ENCODE results near the gene SOCS4.
A peak's percentile ranks its signal among the peaks of the same experiment; 100 is the strongest.

The SOCS4 gene, protein sequence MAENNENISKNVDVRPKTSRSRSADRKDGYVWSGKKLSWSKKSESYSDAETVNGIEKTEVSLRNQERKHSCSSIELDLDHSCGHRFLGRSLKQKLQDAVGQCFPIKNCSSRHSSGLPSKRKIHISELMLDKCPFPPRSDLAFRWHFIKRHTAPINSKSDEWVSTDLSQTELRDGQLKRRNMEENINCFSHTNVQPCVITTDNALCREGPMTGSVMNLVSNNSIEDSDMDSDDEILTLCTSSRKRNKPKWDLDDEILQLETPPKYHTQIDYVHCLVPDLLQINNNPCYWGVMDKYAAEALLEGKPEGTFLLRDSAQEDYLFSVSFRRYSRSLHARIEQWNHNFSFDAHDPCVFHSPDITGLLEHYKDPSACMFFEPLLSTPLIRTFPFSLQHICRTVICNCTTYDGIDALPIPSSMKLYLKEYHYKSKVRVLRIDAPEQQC

DNA sequence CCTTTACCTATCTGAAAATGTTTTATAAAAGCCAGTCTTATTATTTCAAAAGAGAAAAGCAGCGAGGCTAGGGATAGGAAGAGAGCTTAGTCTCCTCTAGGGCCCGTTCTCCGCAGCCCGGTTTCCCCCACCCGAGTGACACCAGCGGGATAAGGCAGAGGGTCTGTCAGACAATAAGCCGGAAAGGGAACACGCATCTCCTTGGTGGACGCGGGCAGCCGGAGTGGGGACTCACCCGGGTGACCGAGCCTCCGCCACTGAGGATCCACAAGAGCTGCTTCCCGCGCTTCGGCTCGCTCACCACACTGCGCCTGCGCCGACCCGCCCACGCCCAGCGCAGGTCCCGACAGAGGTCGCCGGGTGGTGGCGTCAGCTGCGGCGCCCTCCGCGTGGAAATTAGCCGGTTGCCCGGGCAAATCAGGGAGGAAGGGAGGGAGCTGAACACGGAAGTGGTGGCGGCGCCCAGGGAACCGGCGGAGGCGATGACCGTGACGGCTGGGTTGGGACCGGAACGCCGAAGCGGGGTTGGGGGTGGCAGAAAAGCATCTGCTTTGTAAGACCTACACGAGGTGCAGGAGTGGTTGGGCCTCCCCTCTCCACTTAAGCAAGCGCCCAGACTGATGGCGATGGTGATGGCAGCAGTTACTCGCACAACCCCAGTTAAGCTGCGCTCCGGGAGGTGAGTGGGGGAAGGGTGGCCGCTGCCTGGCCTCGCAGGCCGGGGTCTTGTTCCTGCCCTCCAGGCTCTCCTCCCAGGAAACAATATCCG, at the start of gene SOCS4, which contains the start of gene WDHD1:
SOCS4 (plus strand) TSS at position 444 of the 769 bp plus-strand sequence. CDS start 15,806 bp downstream, outside the sequence.
WDHD1 (minus strand) TSS at position 307 of the 769 bp plus-strand sequence. CDS start 312 bp downstream, outside the sequence.
- peak within 1 kb of the TSS; percentile 74 for H3K27ac ChIP-seq
- TF ChIP-seq, protein P1, sequence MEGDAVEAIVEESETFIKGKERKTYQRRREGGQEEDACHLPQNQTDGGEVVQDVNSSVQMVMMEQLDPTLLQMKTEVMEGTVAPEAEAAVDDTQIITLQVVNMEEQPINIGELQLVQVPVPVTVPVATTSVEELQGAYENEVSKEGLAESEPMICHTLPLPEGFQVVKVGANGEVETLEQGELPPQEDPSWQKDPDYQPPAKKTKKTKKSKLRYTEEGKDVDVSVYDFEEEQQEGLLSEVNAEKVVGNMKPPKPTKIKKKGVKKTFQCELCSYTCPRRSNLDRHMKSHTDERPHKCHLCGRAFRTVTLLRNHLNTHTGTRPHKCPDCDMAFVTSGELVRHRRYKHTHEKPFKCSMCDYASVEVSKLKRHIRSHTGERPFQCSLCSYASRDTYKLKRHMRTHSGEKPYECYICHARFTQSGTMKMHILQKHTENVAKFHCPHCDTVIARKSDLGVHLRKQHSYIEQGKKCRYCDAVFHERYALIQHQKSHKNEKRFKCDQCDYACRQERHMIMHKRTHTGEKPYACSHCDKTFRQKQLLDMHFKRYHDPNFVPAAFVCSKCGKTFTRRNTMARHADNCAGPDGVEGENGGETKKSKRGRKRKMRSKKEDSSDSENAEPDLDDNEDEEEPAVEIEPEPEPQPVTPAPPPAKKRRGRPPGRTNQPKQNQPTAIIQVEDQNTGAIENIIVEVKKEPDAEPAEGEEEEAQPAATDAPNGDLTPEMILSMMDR (conservative IDR thresholded peaks at IDR 0.05): no peak; the same call in 1 of the 2 replicates

DNA sequence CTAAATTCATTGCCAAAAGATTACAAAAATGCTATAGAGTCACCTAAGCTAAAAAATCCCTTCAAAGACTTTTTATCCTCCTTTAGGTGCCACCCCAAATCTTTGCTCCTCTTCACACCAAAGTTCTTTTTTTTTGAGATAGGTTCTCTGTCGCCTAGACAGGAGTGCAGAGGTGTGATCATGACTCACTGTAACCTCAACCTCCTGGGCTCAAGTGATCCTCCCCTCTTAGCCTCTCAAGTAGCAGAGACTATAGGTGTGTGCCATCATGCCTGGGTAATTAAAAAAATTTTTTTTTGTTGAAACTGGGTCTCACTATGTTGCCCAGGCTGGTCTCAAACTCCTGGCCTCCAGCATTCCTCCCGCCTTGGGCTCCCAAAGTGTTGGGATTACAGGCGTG, 48.0 kb upstream of the SOCS4 start:
- TF ChIP-seq, protein P1 (conservative IDR thresholded peaks at IDR 0.05): no peak
- H3K27ac ChIP-seq: no peak overlapping the region

DNA sequence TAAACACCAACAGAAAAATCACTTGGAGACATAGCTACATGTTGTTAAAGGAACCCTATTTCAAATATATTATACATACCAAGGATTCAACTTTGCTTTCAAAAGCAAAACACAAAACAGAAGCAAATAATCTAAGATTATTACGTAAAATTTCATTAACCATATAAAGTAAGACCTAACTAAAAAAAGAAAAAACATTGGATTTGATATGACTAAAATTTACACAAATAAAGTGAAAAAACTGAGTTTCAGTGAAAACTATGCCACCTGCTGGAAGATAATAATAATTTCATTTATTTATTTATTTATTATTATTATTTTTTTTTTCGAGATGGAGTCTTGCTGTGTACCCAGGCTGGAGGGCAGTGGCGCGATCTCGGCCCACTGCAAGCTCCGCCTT, 45.3 kb upstream of the SOCS4 start:
- H3K27ac ChIP-seq: no peak overlapping the region
- TF ChIP-seq, protein P1 (conservative IDR thresholded peaks at IDR 0.05): peak; percentile 55

DNA sequence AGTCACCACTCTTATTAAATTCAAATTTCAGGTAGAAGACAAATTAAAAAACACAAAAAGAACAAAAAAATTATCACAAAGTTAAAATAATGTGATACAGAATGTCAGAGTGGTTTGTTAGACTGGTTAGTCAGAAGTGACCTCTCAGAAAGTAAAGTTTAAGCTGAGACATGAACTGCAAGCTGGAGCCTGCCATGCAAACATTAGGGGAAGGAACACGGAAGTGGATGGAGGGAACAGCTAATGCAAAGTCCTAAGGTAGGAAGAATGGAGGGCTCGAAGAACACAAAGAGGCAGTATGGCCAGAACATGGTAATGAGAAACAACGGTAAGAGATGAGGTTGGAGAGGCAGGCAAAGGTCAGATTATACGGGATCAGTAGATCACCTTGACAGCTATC, 41.9 kb upstream of the SOCS4 start:
- TF ChIP-seq, protein P1 (conservative IDR thresholded peaks at IDR 0.05): no peak

DNA sequence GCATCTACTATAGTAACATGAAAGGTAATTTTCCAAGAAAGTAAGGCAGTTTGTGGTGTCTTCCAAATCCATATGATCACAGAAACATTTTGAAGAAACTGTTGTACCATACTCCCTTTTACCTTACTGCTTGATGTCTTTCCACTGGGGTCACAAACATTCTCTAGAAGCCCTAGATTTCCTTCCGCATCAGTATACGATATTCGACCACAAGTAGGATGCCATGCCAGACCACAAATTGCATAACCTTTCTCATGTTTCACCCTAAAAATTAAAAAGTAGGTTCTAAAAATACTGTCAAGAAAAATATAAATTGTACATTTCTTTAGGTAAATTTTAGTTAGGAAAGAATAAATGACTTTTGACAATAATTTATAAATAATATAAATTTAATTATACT, 26.7 kb upstream of the SOCS4 start:
- H3K27ac ChIP-seq: no peak overlapping the region
- TF ChIP-seq, protein P1 (conservative IDR thresholded peaks at IDR 0.05): no peak

More for the DNA sequence above, 41.9 kb upstream of the SOCS4 start:
- H3K27ac ChIP-seq: no peak overlapping the region

DNA sequence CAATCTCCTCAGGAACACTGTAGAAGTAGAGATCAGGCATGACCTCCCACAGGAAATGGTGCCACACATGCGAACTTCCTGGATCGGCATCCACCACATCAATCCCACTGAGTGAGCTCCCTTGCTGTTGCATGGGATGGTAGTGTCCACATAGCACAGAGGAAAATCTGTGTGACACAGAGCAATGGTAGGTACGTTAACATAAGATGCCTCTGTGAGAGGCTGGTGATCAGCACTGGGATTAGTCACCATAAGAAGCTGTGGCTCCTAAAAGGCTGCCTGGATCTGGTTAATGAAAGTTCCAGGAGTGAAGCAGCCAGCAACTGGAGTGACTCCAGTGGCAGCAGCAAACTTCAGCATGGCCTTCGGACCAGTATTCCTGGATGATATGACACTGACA, 22.0 kb upstream of the SOCS4 start:
- H3K27ac ChIP-seq: no peak overlapping the region
- TF ChIP-seq, protein P1 (conservative IDR thresholded peaks at IDR 0.05): no peak

DNA sequence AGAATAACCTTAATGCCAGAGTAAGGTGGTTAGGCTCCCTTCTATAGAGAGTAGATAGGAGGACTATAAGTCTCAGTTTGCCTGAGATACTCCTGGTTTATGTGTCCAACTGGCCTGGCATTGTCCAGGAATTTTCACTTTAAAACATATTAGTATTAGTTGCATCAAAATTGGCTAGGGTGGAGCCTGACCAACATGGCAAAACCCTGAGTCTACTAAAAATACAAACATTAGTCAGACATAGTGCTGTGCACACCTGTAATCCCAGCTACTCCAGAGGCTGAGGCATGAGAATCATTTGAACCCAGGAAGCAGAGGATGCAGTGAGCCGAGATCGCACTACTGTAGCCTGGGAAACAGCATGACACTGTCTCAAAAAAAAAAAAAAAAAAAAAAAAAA, 12.0 kb upstream of the SOCS4 start:
- H3K27ac ChIP-seq: no peak overlapping the region
- TF ChIP-seq, protein P1 (conservative IDR thresholded peaks at IDR 0.05): no peak
